ENCODE data around the gene CDCA8. TPM values are rescaled to one million over a fixed set of nuclear protein-coding genes. Genes with fewer than 3 reads are reported as not detected.
"Not testable (repeated sequence)": the region's sequence is repeated elsewhere in the genome, so short reads cannot be mapped to it uniquely, and the experiment has no call there.

CDCA8 gene
- total and polyA plus RNA-seq, 5 donors, result 0.25 to 1.1 (median 0.53) TPM; not detected in 1

- no peaks in the 10 kb centered on the region for H3K27me3 ChIP-seq (ENCODE audit: control insufficient read depth, insufficient read depth)
Measured at GRCh38 chr1:37724575-37724974, 32.3 kb downstream of the CDCA8 start.

GRCh38 chr1:37725851-37726613 is 33.7 kb downstream of the CDCA8 start:
- no peak for ATAC-seq
- 67% methylated on average over 14 of the region's 14 CpGs for WGBS
- no peaks in the 10 kb centered on the region for H3K27me3 ChIP-seq (ENCODE audit: control insufficient read depth, insufficient read depth)

More at GRCh38 chr1:37724575-37724974, 32.3 kb downstream of the CDCA8 start:
- WGBS, result 58% methylated on average over 6 of the region's 6 CpGs
- ATAC-seq, result no peak
- no peak for DNase-seq
- no peaks in the 10 kb centered on the region for H3K4me1 ChIP-seq (ENCODE audit: control insufficient read depth, insufficient read depth, low read length)
- H3K9me3 ChIP-seq (ENCODE audit: control insufficient read depth, low read length), result no peaks in the 10 kb centered on the region
- no peak overlapping the region for H3K4me3 ChIP-seq (ENCODE audit: low read length)
- intact Hi-C loops (cut with DNase I), result no loop called here
- no peak overlapping the region for H3K27ac ChIP-seq (ENCODE audit: low read length)

GRCh38 chr1:37726751-37727585 is 34.7 kb downstream of the CDCA8 start:
- Histone ChIP-seq H3K27me3 (ENCODE audit: control insufficient read depth, insufficient read depth) (no peaks in the 10 kb centered on the region), H3K4me1 (ENCODE audit: control insufficient read depth, insufficient read depth, low read length) (no peaks in the 10 kb centered on the region), H3K4me3 (ENCODE audit: low read length) (no peak overlapping the region), H3K27ac (ENCODE audit: low read length) (no peak overlapping the region), H3K9me3 (ENCODE audit: control insufficient read depth, low read length) (no peaks in the 10 kb centered on the region)
- no peak for ATAC-seq
- intact Hi-C loops (cut with DNase I), result no loop called here
- WGBS, result 53% methylated on average over 15 of the region's 15 CpGs
- no peak for DNase-seq

More at GRCh38 chr1:37725851-37726613, 33.7 kb downstream of the CDCA8 start:
- Histone ChIP-seq H3K9me3 (ENCODE audit: control insufficient read depth, low read length) (no peaks in the 10 kb centered on the region), H3K27ac (ENCODE audit: low read length) (no peak overlapping the region), H3K4me3 (ENCODE audit: low read length) (no peak overlapping the region), H3K4me1 (ENCODE audit: control insufficient read depth, insufficient read depth, low read length) (no peaks in the 10 kb centered on the region)
- no peak for DNase-seq
- intact Hi-C loops (cut with DNase I), result no loop called here

GRCh38 chr1:37728416-37728815 is 36.1 kb downstream of the CDCA8 start:
- DNase-seq (no peak), ATAC-seq (no peak)
- Histone ChIP-seq H3K4me1 (ENCODE audit: control insufficient read depth, insufficient read depth, low read length) (no peaks in the 10 kb centered on the region), H3K4me3 (ENCODE audit: low read length) (no peak overlapping the region), H3K9me3 (ENCODE audit: control insufficient read depth, low read length) (no peaks in the 10 kb centered on the region), H3K27ac (ENCODE audit: low read length) (no peak overlapping the region), H3K27me3 (ENCODE audit: control insufficient read depth, insufficient read depth) (no peaks in the 10 kb centered on the region)
- intact Hi-C loops (cut with DNase I), result no loop called here
- WGBS, result 82% methylated on average over 4 of the region's 4 CpGs

- H3K27me3 ChIP-seq (ENCODE audit: control insufficient read depth, insufficient read depth), result no peaks in the 10 kb centered on the region
- ATAC-seq, result no peak
- DNase-seq, result no peak
- intact Hi-C loops (cut with DNase I), result no loop called here
- H3K27ac ChIP-seq (ENCODE audit: low read length), result no peak overlapping the region
- H3K9me3 ChIP-seq (ENCODE audit: control insufficient read depth, low read length), result no peaks in the 10 kb centered on the region
- no peak overlapping the region for H3K4me3 ChIP-seq (ENCODE audit: low read length)
- no peaks in the 10 kb centered on the region for H3K4me1 ChIP-seq (ENCODE audit: control insufficient read depth, insufficient read depth, low read length)
- WGBS, result 51% methylated on average over 5 of the region's 5 CpGs
Measured at GRCh38 chr1:37730376-37730775, 38.1 kb downstream of the CDCA8 start.

- Histone ChIP-seq H3K27me3 (ENCODE audit: control insufficient read depth, insufficient read depth) (no peaks in the 10 kb centered on the region), H3K4me3 (ENCODE audit: low read length) (no peak overlapping the region), H3K9me3 (ENCODE audit: control insufficient read depth, low read length) (no peaks in the 10 kb centered on the region), H3K4me1 (ENCODE audit: control insufficient read depth, insufficient read depth, low read length) (no peaks in the 10 kb centered on the region), H3K27ac (ENCODE audit: low read length) (no peak overlapping the region)
- DNase-seq (no peak), ATAC-seq (no peak)
- WGBS, result 84% methylated on average over 15 of the region's 15 CpGs
- intact Hi-C loops (cut with DNase I), result no loop called here
Measured at GRCh38 chr1:37731312-37732019, 39.1 kb downstream of the CDCA8 start.

- ATAC-seq (no peak), DNase-seq (no peak)
- H3K27me3 ChIP-seq (ENCODE audit: control insufficient read depth, insufficient read depth), result no peaks in the 10 kb centered on the region
- intact Hi-C loops (cut with DNase I), result no loop called here
- H3K9me3 ChIP-seq (ENCODE audit: control insufficient read depth, low read length), result no peaks in the 10 kb centered on the region
- no peaks in the 10 kb centered on the region for H3K4me1 ChIP-seq (ENCODE audit: control insufficient read depth, insufficient read depth, low read length)
- 75% methylated on average over 12 of the region's 12 CpGs for WGBS
- H3K27ac ChIP-seq (ENCODE audit: low read length), result no peak overlapping the region
- H3K4me3 ChIP-seq (ENCODE audit: low read length), result no peak overlapping the region
Measured at GRCh38 chr1:37732111-37732780, 39.9 kb downstream of the CDCA8 start.

- intact Hi-C loops (cut with DNase I), result no loop called here
- no peak overlapping the region for H3K4me3 ChIP-seq (ENCODE audit: low read length)
- no peaks in the 10 kb centered on the region for H3K9me3 ChIP-seq (ENCODE audit: control insufficient read depth, low read length)
- DNase-seq (no peak), ATAC-seq (no peak)
- H3K27ac ChIP-seq (ENCODE audit: low read length), result no peak overlapping the region
- no peaks in the 10 kb centered on the region for H3K27me3 ChIP-seq (ENCODE audit: control insufficient read depth, insufficient read depth)
- no peaks in the 10 kb centered on the region for H3K4me1 ChIP-seq (ENCODE audit: control insufficient read depth, insufficient read depth, low read length)
- WGBS, result 12% methylated on average over 32 of the region's 32 CpGs
Measured at GRCh38 chr1:37734629-37735591, 42.6 kb downstream of the CDCA8 start.

GRCh38 chr1:37737975-37738374 is 45.7 kb downstream of the CDCA8 start:
- H3K4me1 ChIP-seq (ENCODE audit: control insufficient read depth, insufficient read depth, low read length); H3K27me3 ChIP-seq (ENCODE audit: control insufficient read depth, insufficient read depth); intact Hi-C loops (cut with DNase I); ATAC-seq; H3K9me3 ChIP-seq (ENCODE audit: control insufficient read depth, low read length); H3K27ac ChIP-seq (ENCODE audit: low read length); H3K4me3 ChIP-seq (ENCODE audit: low read length); DNase-seq: not testable (repeated sequence)
- WGBS, result 80% methylated on average over 7 of the region's 7 CpGs

GRCh38 chr1:37738619-37739018 is 46.3 kb downstream of the CDCA8 start:
- intact Hi-C loops (cut with DNase I); H3K27me3 ChIP-seq (ENCODE audit: control insufficient read depth, insufficient read depth); H3K9me3 ChIP-seq (ENCODE audit: control insufficient read depth, low read length); H3K4me1 ChIP-seq (ENCODE audit: control insufficient read depth, insufficient read depth, low read length); H3K27ac ChIP-seq (ENCODE audit: low read length); DNase-seq; ATAC-seq; H3K4me3 ChIP-seq (ENCODE audit: low read length): not testable (repeated sequence)
- WGBS, result 86% methylated on average over 4 of the region's 4 CpGs
